ENCODE measurements around the gene TXLNB. TPM values are rescaled to one million over a fixed set of nuclear protein-coding genes. Genes with fewer than 3 reads are reported as not detected.

Gene TXLNB
- total and polyA plus RNA-seq, 2 of the 4 experiments (the other 2 are of a cell fraction): under 0.01 to 0.05 TPM

- no peak overlapping the region for H2BK15ac ChIP-seq (ENCODE audit: low read depth, low read length)
- no peak overlapping the region for H3K4me2 ChIP-seq (ENCODE audit: low read depth, low read length)
- H3K27ac ChIP-seq (ENCODE audit: insufficient read depth, low read length): no peak overlapping the region
- peaks cover 7% of the 10 kb centered on the region; the same call in 1 of the 2 replicates for H3K4me1 ChIP-seq (ENCODE audit: control insufficient read depth, insufficient read depth, low read length)
- no peak overlapping the region for H3K4ac ChIP-seq (ENCODE audit: low read depth, low read length)
- no peak overlapping the region for H3K14ac ChIP-seq (replicated peaks; ENCODE audit: low read depth, low read length)
- no peaks in the 10 kb centered on the region for H3K36me3 ChIP-seq (ENCODE audit: control insufficient read depth, insufficient read depth, low read length)
- no peak overlapping the region for H3K23ac ChIP-seq (ENCODE audit: low read depth, low read length)
- no peak overlapping the region for H2AFZ ChIP-seq (replicated peaks; ENCODE audit: low read length, poor library complexity)
- no peak overlapping the region for H2AK5ac ChIP-seq (ENCODE audit: low read depth, low read length)
- H3K9me3 ChIP-seq (ENCODE audit: control insufficient read depth, insufficient read depth, low read length): no peaks in the 10 kb centered on the region
- H4K5ac ChIP-seq (ENCODE audit: low read depth, low read length): no peak overlapping the region
- H2BK20ac ChIP-seq (ENCODE audit: low read depth, low read length): no peak overlapping the region
- in situ Hi-C loops (cut with MboI; ENCODE audit: low sequenced_read_pairs): no loop called here
- no peaks in the 10 kb centered on the region for H3K9me1 ChIP-seq (ENCODE audit: insufficient read depth, low read length)
- no CpG with 5 or more reads among the region's 3 CpGs for WGBS, 2 experiments (ENCODE audit: extremely low coverage in 2 of 2, insufficient read length in 1 of 2)
- DNase-seq (no peak), ATAC-seq (ENCODE audit: low read depth) (no peak)
- H2BK120ac ChIP-seq (ENCODE audit: low read depth, low read length): no peak overlapping the region
- BruUV-seq (replicated peaks): no TSS peak
- no peak overlapping the region for H3K9ac ChIP-seq (ENCODE audit: low read depth, low read length)
- no peak overlapping the region for H4K91ac ChIP-seq (ENCODE audit: insufficient read depth, low read depth, low read length)
- ChIA-PET POLR2A (ENCODE audit: unreplicated experiment) (no interaction called here), CTCF (no interaction called here)
- no peak overlapping the region for H4K8ac ChIP-seq (ENCODE audit: low read depth in 2 of 2, low read length in 2 of 2)
- dilution Hi-C loops (cut with HindIII; ENCODE audit: low sequenced_read_pairs, unreplicated experiment): no loop called here
- H3K56ac ChIP-seq (ENCODE audit: extremely low read depth, insufficient read depth, low read length): no peak overlapping the region
- peaks cover 4% of the 10 kb centered on the region; the same call in 1 of the 2 replicates for H3K27me3 ChIP-seq (ENCODE audit: control insufficient read depth, insufficient read depth, low read length)
- no peak overlapping the region for H2BK5ac ChIP-seq (ENCODE audit: low read depth, low read length, poor library complexity, severe bottlenecking)
- no peak overlapping the region for H3K4me3 ChIP-seq (ENCODE audit: insufficient read depth, low read depth, low read length)
- no peak overlapping the region for H3K18ac ChIP-seq (ENCODE audit: low read depth, low read length)
- TF ChIP-seq ELK1 (IDR thresholded peaks at IDR 0.05; ENCODE audit: borderline replicate concordance, low read depth, low read length): no peak
- TF ChIP-seq FOS (IDR thresholded peaks at IDR 0.05; ENCODE audit: low read depth, low read length): no peak
- no peak for TF ChIP-seq BHLHE40 (IDR thresholded peaks at IDR 0.05; ENCODE audit: low read depth, low read length)
- TF ChIP-seq RFX5 (IDR thresholded peaks at IDR 0.05; ENCODE audit: low read depth, low read length): no peak
- TF ChIP-seq MXI1 (IDR thresholded peaks at IDR 0.05; ENCODE audit: borderline replicate concordance, low read depth, low read length): no peak
- no peak for TF ChIP-seq RCOR1 (IDR thresholded peaks at IDR 0.05; ENCODE audit: insufficient replicate concordance, low read length)
- no peak for TF ChIP-seq CHD1 (IDR thresholded peaks at IDR 0.05; ENCODE audit: low read depth, low read length)
- no peak for TF ChIP-seq POLR2A (IDR thresholded peaks at IDR 0.05; ENCODE audit: low read depth, low read length)
- no peak for TF ChIP-seq MAFK (IDR thresholded peaks at IDR 0.05; ENCODE audit: low read depth, low read length)
- TF ChIP-seq NFE2L2 (IDR thresholded peaks at IDR 0.05; ENCODE audit: low read depth, low read length): no peak
- no peak for TF ChIP-seq MAZ (IDR thresholded peaks at IDR 0.05; ENCODE audit: borderline replicate concordance, low read depth, low read length)
- TF ChIP-seq USF2 (IDR thresholded peaks at IDR 0.05; ENCODE audit: low read depth, low read length): no peak
- TF ChIP-seq RAD21 (IDR thresholded peaks at IDR 0.05; ENCODE audit: low read length): no peak
- TF ChIP-seq CEBPB (IDR thresholded peaks at IDR 0.05; ENCODE audit: low read depth, low read length): no peak
- TF ChIP-seq SMC3 (IDR thresholded peaks at IDR 0.05; ENCODE audit: low read depth, low read length): no peak
- no peak overlapping the region for H2AK9ac ChIP-seq (replicated peaks; ENCODE audit: low read depth, low read length, poor library complexity)
- intact Hi-C loops (cut with micrococcal nuclease): no loop called here
- no peaks in the 10 kb centered on the region for H4K20me1 ChIP-seq (ENCODE audit: insufficient read depth, low read length)
- H3K79me1 ChIP-seq (ENCODE audit: low read depth in 1 of 2, low read length in 2 of 2): no peaks in the 10 kb centered on the region
These were observed 34.5 kb downstream of the TXLNB start for GRCh38 chr6:139257291-139257690.
